Measurements from ENCODE around the gene ENTHD1. TPM values are rescaled to one million over a fixed set of nuclear protein-coding genes. Genes with fewer than 3 reads are reported as not detected.

Gene ENTHD1
- total RNA-seq, 4 donors from 2014 or later: 0.42 to 3.3 (median 1.8) TPM

GRCh38 chr22:39722501-39722900, 171.1 kb downstream of the ENTHD1 start:
- no peak for DNase-seq (ENCODE audit: low spot score in 2 of 2)
- 81 to 85% methylated on average over 4 of the region's 4 CpGs for WGBS, 2 donors

GRCh38 chr22:39722032-39722325, 171.6 kb downstream of the ENTHD1 start:
- 90 to 91% methylated on average over 6 of the region's 6 CpGs for WGBS, 2 donors
- TF ChIP-seq CTCF (IDR thresholded peaks at IDR 0.05) (no peak), EP300 (IDR thresholded peaks at IDR 0.05) (no peak), POLR2A (IDR thresholded peaks at IDR 0.05) (no peak)
- Histone ChIP-seq H3K27me3 (no peaks in the 10 kb centered on the region), H3K9me3 (no peaks in the 10 kb centered on the region), H3K27ac (no peak overlapping the region), H3K36me3 (no peaks in the 10 kb centered on the region), H3K4me3 (no peak overlapping the region), H3K4me1 (peaks cover 0 to 6% (median 0%) of the 10 kb centered on the region in 4 donors)
- DNase-seq (ENCODE audit: low spot score in 2 of 2): no peak

More at GRCh38 chr22:39722501-39722900, 171.1 kb downstream of the ENTHD1 start:
- TF ChIP-seq POLR2A (IDR thresholded peaks at IDR 0.05) (no peak), EP300 (IDR thresholded peaks at IDR 0.05) (no peak), CTCF (IDR thresholded peaks at IDR 0.05) (no peak)
- H3K9me3 ChIP-seq: no peaks in the 10 kb centered on the region
- H3K4me1 ChIP-seq: peaks cover 0 to 6% (median 0%) of the 10 kb centered on the region in 4 donors
- no peak overlapping the region for H3K4me3 ChIP-seq
- H3K27ac ChIP-seq: no peak overlapping the region
- no peaks in the 10 kb centered on the region for H3K27me3 ChIP-seq
- no peaks in the 10 kb centered on the region for H3K36me3 ChIP-seq

- H3K4me3 ChIP-seq: no peak overlapping the region
- DNase-seq (ENCODE audit: low spot score in 2 of 2): no peak
- TF ChIP-seq POLR2A (IDR thresholded peaks at IDR 0.05): no peak
- TF ChIP-seq CTCF (IDR thresholded peaks at IDR 0.05): no peak
- TF ChIP-seq EP300 (IDR thresholded peaks at IDR 0.05): no peak
- H3K27me3 ChIP-seq: no peaks in the 10 kb centered on the region
- no peaks in the 10 kb centered on the region for H3K9me3 ChIP-seq
- peaks cover 0 to 6% (median 0%) of the 10 kb centered on the region in 4 donors for H3K4me1 ChIP-seq
- H3K36me3 ChIP-seq: no peaks in the 10 kb centered on the region
- H3K27ac ChIP-seq: no peak overlapping the region
- WGBS, 2 donors: 29 to 33% methylated on average over 9 of the region's 9 CpGs
These were observed 172.1 kb downstream of the ENTHD1 start for GRCh38 chr22:39721206-39722031.

GRCh38 chr22:39719559-39720450, 173.8 kb downstream of the ENTHD1 start:
- no peak for DNase-seq (ENCODE audit: low spot score in 2 of 2)
- H3K36me3 ChIP-seq: no peaks in the 10 kb centered on the region
- TF ChIP-seq POLR2A (IDR thresholded peaks at IDR 0.05) (no peak), EP300 (IDR thresholded peaks at IDR 0.05) (no peak), CTCF (IDR thresholded peaks at IDR 0.05) (no peak)
- H3K27me3 ChIP-seq: no peaks in the 10 kb centered on the region
- no peaks in the 10 kb centered on the region for H3K9me3 ChIP-seq
- no peak overlapping the region for H3K27ac ChIP-seq
- H3K4me3 ChIP-seq: no peak overlapping the region
- peaks cover 0 to 6% (median 0%) of the 10 kb centered on the region in 4 donors for H3K4me1 ChIP-seq
- WGBS, 2 donors: 75 to 80% methylated on average over 15 of the region's 15 CpGs

Measured in tibial nerve (tissue), 4 donors.